Choroid plexus epithelial cell (primary cell): Measurements from ENCODE around the gene SYNE2.
A peak's percentile ranks its signal among the peaks of the same experiment; 100 is the strongest.
"Not testable (repeated sequence)": the region's sequence is repeated elsewhere in the genome, so short reads cannot be mapped to it uniquely, and the experiment has no call there.

Experiments used
- DNase-seq: peaks from one replicate; pipeline ENCODE4 v3.0.0-alpha.2; 2010; ENCODE audit warnings: low read depth
- H3K4me3 ChIP-seq: 2 replicates; pipeline ENCODE4 v1.5.1; 2011; ENCODE audit warnings: low read depth, mild to moderate bottlenecking, control low read depth, low read length, moderate library complexity
- TF ChIP-seq, protein P1 (sequence below): conservative IDR thresholded peaks from 2 replicates; pipeline ENCODE4 v1.5.1; 2011; ENCODE audit warnings: low read depth, mild to moderate bottlenecking, control low read depth, inconsistent platforms, low read length, moderate library complexity

Gene SYNE2

DNA sequence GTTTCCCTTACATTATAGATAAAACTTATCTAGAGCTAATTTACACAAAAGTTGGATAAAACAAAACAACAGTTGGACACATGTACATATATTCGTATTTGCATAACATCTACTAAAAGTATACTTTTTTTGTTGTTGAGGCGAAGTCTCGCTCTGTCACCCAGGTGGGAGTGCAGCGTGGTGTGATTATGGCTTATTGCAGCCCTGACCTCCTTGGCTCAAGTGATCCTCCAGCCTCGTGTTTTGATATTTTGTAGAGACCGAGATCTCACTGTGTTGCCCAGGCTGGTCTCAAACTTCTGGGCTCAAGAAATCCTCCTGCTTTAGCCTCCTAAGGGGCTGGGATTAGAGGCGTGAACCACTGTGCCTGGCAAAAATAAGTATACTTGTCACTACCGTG, 9.4 kb downstream of the SYNE2 start:
- H3K4me3 ChIP-seq = no peak overlapping the region
- DNase-seq = no peak
- TF ChIP-seq, protein P1, sequence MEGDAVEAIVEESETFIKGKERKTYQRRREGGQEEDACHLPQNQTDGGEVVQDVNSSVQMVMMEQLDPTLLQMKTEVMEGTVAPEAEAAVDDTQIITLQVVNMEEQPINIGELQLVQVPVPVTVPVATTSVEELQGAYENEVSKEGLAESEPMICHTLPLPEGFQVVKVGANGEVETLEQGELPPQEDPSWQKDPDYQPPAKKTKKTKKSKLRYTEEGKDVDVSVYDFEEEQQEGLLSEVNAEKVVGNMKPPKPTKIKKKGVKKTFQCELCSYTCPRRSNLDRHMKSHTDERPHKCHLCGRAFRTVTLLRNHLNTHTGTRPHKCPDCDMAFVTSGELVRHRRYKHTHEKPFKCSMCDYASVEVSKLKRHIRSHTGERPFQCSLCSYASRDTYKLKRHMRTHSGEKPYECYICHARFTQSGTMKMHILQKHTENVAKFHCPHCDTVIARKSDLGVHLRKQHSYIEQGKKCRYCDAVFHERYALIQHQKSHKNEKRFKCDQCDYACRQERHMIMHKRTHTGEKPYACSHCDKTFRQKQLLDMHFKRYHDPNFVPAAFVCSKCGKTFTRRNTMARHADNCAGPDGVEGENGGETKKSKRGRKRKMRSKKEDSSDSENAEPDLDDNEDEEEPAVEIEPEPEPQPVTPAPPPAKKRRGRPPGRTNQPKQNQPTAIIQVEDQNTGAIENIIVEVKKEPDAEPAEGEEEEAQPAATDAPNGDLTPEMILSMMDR = no peak

DNA sequence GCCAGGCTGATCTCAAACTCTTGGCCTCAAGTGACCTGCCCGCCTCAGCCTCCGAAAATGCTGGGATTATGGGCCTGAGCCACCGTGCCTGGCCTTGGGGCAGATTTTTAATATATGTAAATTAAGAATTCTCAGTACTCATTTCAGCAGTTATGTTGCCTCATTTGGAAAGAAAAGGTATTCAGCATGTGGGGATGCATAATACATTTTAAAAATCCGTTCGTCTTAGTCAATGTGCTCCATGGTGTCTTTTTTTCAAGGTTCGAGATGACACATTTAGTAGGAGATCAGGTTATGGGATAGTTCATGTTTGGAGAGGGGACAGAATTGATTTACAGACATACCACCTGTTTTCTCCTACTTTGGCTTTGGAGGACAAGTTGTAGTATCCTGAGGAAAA, 10.2 kb downstream of the SYNE2 start:
- no peak overlapping the region for H3K4me3 ChIP-seq
- DNase-seq = no peak
- TF ChIP-seq, protein P1 = no peak

DNA sequence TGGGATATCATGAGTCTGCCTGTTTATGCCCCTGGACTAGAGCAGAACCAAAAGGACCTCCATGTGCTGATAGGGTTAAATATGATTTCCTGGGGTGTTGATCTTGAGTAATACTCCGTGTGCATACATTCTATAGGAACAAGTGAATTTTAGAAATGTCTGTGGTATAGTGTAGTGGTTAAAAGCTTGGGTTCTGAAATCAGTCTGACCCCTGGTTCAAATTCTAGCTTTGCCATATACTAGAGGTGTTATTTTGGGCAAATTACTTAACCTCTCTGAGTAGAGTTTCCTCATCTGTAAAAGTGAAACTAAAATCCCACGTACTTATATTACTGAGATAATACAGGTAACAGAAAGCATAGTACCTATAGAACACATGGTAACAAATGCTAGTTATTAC, 12.0 kb downstream of the SYNE2 start:
- DNase-seq = not testable (repeated sequence)
- peak overlapping the region; percentile 11 for H3K4me3 ChIP-seq

DNA sequence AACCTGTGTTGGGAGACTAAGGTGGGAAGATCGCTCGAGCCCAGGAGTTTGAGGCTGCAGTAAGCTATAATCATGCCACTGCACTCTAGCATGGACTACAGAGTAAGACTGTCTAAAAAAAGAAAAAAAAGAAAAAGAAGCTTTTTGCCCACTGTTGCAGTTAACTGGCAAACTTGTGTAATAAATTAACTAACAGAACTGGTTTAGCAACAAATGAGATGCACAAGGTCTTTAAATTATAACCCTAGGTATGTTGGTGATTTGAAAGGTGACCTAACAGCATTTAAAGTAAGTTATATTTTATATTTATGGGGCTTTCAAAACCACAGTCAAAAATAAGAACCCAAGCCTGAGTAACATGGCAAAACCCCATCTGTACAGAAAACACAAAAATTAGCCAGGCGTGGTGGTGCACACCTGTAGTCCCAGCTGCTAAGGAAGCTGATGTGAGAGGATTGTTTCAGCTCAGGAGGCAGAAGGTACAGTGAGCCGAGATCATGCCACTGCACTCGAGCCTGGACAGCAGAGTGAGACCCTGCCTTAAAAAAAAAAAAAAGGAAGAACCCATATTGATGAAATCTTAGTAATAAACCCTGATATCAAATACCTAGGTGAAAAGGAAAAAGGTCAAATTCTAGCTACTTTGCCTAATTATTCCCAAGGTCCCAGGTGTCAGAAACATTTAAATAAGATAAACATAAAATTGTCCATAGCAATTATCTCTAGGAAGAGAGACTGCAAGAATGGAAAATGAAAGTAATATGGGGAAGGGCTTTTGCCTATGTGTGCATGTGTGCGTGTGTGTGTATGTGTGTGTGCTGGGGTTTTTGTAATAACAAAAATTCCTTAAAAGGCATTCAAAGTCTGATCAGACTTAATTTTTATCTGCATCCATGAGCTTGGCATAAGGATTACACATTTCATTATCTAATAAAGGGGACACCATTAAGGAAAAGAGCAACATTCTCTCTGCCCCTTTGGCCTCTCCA, 15.4 kb downstream of the SYNE2 start:
- H3K4me3 ChIP-seq = no peak overlapping the region
- TF ChIP-seq, protein P1 = no peak
- peak; percentile 56 for DNase-seq

DNA sequence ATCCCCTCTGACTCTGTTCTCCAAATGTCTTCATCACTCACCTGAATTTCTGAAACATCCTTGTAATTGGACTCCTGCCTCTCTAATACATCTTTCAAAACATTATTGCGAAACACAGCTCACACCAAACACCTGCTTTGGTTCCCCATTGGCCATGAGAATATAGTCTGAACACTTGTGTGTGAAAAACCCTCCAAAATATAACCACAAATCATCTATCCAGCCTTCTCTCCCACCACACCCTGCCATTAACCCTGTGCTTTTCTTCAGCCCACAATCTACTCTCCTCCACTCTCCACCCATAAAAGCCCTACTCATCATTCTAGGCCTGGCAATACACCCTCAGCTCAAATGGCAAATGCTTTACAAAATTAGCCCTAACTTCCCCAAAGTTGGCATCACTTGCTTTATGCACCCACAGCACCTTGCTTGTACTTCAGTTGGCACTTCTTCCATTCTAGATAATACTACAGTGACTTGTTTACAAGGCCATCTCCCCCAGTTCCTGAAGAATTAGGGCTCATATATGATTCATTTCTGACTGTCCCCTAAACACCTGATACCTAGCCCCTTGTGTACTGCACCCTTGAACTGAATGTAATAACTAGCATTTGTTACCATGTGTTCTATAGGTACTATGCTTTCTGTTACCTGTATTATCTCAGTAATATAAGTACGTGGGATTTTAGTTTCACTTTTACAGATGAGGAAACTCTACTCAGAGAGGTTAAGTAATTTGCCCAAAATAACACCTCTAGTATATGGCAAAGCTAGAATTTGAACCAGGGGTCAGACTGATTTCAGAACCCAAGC, 17.3 kb downstream of the SYNE2 start:
- DNase-seq, H3K4me3 ChIP-seq: not testable (repeated sequence)

DNA sequence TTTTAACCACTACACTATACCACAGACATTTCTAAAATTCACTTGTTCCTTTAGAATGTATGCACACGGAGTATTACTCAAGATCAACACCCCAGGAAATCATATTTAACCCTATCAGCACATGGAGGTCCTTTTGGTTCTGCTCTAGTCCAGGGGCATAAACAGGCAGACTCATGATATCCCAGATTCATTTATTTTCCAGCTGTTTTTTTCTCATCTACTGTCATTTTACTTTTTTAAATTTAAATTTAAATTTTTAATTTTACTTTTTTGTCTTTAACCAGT, 17.9 kb downstream of the SYNE2 start:
- not testable (repeated sequence) for DNase-seq, H3K4me3 ChIP-seq

DNA sequence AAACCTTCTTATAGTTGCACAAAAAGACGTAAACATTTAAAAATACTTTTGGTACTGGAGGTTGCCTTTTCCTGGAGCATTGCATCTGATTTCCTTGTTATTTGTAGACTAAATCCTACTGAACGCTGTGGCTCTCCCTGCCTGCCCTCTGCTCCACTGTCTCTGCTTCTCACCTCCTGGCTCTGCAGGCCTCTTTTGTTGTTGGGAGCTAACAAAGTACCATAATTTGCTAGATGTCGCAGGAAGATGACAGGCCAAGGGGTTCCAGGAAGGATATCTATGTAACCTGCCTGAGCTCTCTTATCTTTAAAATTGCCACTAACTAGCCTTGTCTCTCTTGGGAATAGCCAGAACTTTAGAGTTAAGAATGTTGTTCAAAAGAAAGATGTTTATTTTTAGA, 21.4 kb downstream of the SYNE2 start:
- DNase-seq = no peak
- TF ChIP-seq, protein P1 = no peak
- H3K4me3 ChIP-seq = no peak overlapping the region

DNA sequence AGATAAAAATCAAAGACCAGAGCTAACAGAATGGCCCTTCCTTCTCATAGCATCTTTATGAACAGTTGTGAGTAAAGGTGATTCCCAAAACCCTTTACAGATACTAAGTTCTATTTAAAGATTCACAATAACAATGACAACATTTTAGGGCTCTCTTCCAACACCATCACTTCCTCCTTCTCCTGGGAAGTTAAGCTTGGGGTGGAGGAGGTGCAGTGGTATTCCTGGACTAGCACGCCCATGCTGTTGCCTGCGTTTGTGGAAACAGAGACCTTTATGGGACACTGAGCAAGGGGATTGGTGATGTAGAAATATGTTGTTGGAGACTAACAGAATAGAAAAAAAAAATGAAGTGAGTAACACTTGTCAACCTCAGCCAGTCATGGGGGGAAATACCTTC, 22.5 kb downstream of the SYNE2 start:
- peak; percentile 65 for DNase-seq
- no peak overlapping the region for H3K4me3 ChIP-seq
- TF ChIP-seq, protein P1 = no peak
